ENCODE data around the gene LRG1.

Gene LRG1

GRCh38 chr19:4503132-4503824, 36.6 kb downstream of the LRG1 start:
- H3K4me3 ChIP-seq (ENCODE audit: low read depth, low read length): no peak overlapping the region

GRCh38 chr19:4502282-4503131, 37.3 kb downstream of the LRG1 start:
- H3K4me3 ChIP-seq (ENCODE audit: low read depth, low read length): no peak overlapping the region
- DNase-seq (ENCODE audit: low read depth): no peak
- no peak for TF ChIP-seq CTCF (conservative IDR thresholded peaks at IDR 0.05; ENCODE audit: low read depth, low read length)

More at GRCh38 chr19:4503132-4503824, 36.6 kb downstream of the LRG1 start:
- TF ChIP-seq CTCF (conservative IDR thresholded peaks at IDR 0.05; ENCODE audit: low read depth, low read length): no peak
- no peak for DNase-seq (ENCODE audit: low read depth)

GRCh38 chr19:4501691-4502090, 38.1 kb downstream of the LRG1 start:
- no peak overlapping the region for H3K4me3 ChIP-seq (ENCODE audit: low read depth, low read length)
- no peak for TF ChIP-seq CTCF (conservative IDR thresholded peaks at IDR 0.05; ENCODE audit: low read depth, low read length)
- no peak for DNase-seq (ENCODE audit: low read depth)

- no peak overlapping the region for H3K4me3 ChIP-seq (ENCODE audit: low read depth, low read length)
- no peak for TF ChIP-seq CTCF (conservative IDR thresholded peaks at IDR 0.05; ENCODE audit: low read depth, low read length)
- no peak for DNase-seq (ENCODE audit: low read depth)
Observed at GRCh38 chr19:4500841-4501591, 38.8 kb downstream of the LRG1 start.

GRCh38 chr19:4499855-4500254, 40.0 kb downstream of the LRG1 start:
- DNase-seq (ENCODE audit: low read depth): no peak
- H3K4me3 ChIP-seq (ENCODE audit: low read depth, low read length): no peak overlapping the region
- TF ChIP-seq CTCF (conservative IDR thresholded peaks at IDR 0.05; ENCODE audit: low read depth, low read length): no peak

- no peak for DNase-seq (ENCODE audit: low read depth)
- TF ChIP-seq CTCF (conservative IDR thresholded peaks at IDR 0.05; ENCODE audit: low read depth, low read length): no peak
- H3K4me3 ChIP-seq (ENCODE audit: low read depth, low read length): no peak overlapping the region
Observed at GRCh38 chr19:4499318-4499717, 40.5 kb downstream of the LRG1 start.
